Endothelial cell of umbilical vein (primary cell): ENCODE measurements around the gene FBN2. TPM values are rescaled to one million over a fixed set of nuclear protein-coding genes. Genes with fewer than 3 reads are reported as not detected.

Experiments used
- BruUV-seq: library from RNA; stranded (reverse); fragments of 400-500 nt; replicated peaks from 2 replicates; lab custom pipeline; 2021; lab: Mats Ljungman, UMichigan
- CTCF ChIA-PET: fragments of 300-600, 350-600 bp; sonication (Branson Sonifier 250); formaldehyde crosslinking; loops from one replicate; lab custom pipeline; 2021; ENCODE audit warnings: antibody characterized with exemption, inconsistent platforms; lab: Charles Lee
- POLR2A ChIA-PET: fragments of 300-600, 350-600 bp; sonication (Branson Sonifier 250); formaldehyde crosslinking; loops from one replicate; lab custom pipeline; 2021; ENCODE audit warnings: antibody characterized with exemption, inconsistent platforms; lab: Charles Lee
- DNase-seq: peaks from one replicate; pipeline ENCODE4 v3.0.0-alpha.2; 2011; ENCODE audit warnings: low read depth, low spot score
- FAIRE-seq: peaks from 2 replicates; lab custom pipeline; 2011; peaks lifted over from hg19 to GRCh38; lab: Jason Lieb, UNC
- H2AFZ ChIP-seq: 2 replicates; pipeline ENCODE4 v1.6.0; 2012; ENCODE audit warnings: low read depth, low read length, control low read depth, inconsistent platforms
- H3K27ac ChIP-seq: 2 replicates; pipeline ENCODE4 v1.5.1; 2011; ENCODE audit warnings: low read depth, mild to moderate bottlenecking, control low read depth, low read length, moderate library complexity; ENCODE audit not compliant: insufficient read depth
- H3K27me3 ChIP-seq, 2 experiments: 2 replicates each; pipeline versions ENCODE4 v1.6.0 to v1.6.1; 2011; ENCODE audit warnings: low read length in 2 of 2, mixed read lengths in 1 of 2; ENCODE audit not compliant: control insufficient read depth in 2 of 2, insufficient read depth in 2 of 2
- H3K36me3 ChIP-seq, 2 experiments: 2 replicates in 1 of 2; 3 replicates in 1 of 2; pipeline ENCODE4 v1.5.1; 2011; ENCODE audit warnings: low read length in 2 of 2, mild to moderate bottlenecking in 1 of 2, moderate library complexity in 1 of 2; ENCODE audit not compliant: control insufficient read depth in 2 of 2, insufficient read depth in 2 of 2; ENCODE audit errors: extremely low read depth in 1 of 2
- H3K4me1 ChIP-seq: 3 replicates; pipeline ENCODE4 v1.5.1; 2011; ENCODE audit warnings: mild to moderate bottlenecking, low read length; ENCODE audit not compliant: control insufficient read depth, insufficient read depth; ENCODE audit errors: extremely low read depth
- H3K4me2 ChIP-seq: 2 replicates; pipeline ENCODE4 v1.6.1; 2011; ENCODE audit warnings: low read length, control low read depth, mixed read lengths; ENCODE audit not compliant: insufficient read depth
- H3K4me3 ChIP-seq, 3 experiments: fragments of 200-600 bp in 1 of 3; sonication (generic), shearing (Covaris generic) in 1 of 3; replicated peaks in 1 of 3; 2 replicates each; pipeline ENCODE4 v1.5.1; 2011 to 2016; ENCODE audit warnings: control low read depth in 3 of 3, low read length in 3 of 3, mild to moderate bottlenecking in 2 of 3, inconsistent platforms in 1 of 3, low read depth in 1 of 3, moderate library complexity in 1 of 3; ENCODE audit not compliant: insufficient read depth in 1 of 3
- H3K79me2 ChIP-seq: 2 replicates; pipeline ENCODE4 v1.6.0; 2012; ENCODE audit warnings: low read length, inconsistent platforms; ENCODE audit not compliant: control insufficient read depth, insufficient read depth
- H3K9ac ChIP-seq: replicated peaks from 2 replicates; pipeline ENCODE3; 2011; ENCODE audit warnings: low read length, control low read depth; ENCODE audit not compliant: insufficient read depth; ENCODE audit errors: extremely low read depth
- H3K9me1 ChIP-seq: replicated peaks from 3 replicates; pipeline ENCODE4 v1.6.0; 2011; ENCODE audit warnings: mild to moderate bottlenecking, low read length; ENCODE audit not compliant: control insufficient read depth, insufficient read depth; ENCODE audit errors: extremely low read depth
- H3K9me3 ChIP-seq: replicated peaks from 2 replicates; pipeline ENCODE4 v1.5.1; 2012; ENCODE audit warnings: low read length, inconsistent platforms; ENCODE audit not compliant: control insufficient read depth, insufficient read depth
- H4K20me1 ChIP-seq: replicated peaks from 2 replicates; pipeline ENCODE3; 2011; ENCODE audit warnings: mild to moderate bottlenecking, low read length; ENCODE audit not compliant: control insufficient read depth, insufficient read depth; ENCODE audit errors: extremely low read depth
- CTCF ChIP-seq, 2 donors: IDR thresholded peaks; 1 replicate in 1 of 2; 2 replicates in 1 of 2; pipeline ENCODE4 v1.5.1; 2011; ENCODE audit warnings: low read length in 2 of 2, mild to moderate bottlenecking in 2 of 2, moderate library complexity in 2 of 2, control low read depth in 1 of 2, inconsistent platforms in 1 of 2, low read depth in 1 of 2; ENCODE audit not compliant: insufficient read depth in 1 of 2; ENCODE audit errors: extremely low read depth in 1 of 2
- EZH2 ChIP-seq: IDR thresholded peaks from 2 replicates; pipeline ENCODE4 v1.6.1; 2012; ENCODE audit warnings: borderline replicate concordance, low read depth, mild to moderate bottlenecking, moderate library complexity, low read length, inconsistent platforms; ENCODE audit not compliant: severe bottlenecking
- FOS ChIP-seq: IDR thresholded peaks from 2 replicates; pipeline ENCODE4 v1.6.1; 2011; ENCODE audit warnings: mild to moderate bottlenecking, low read length, moderate library complexity, borderline replicate concordance; ENCODE audit not compliant: insufficient read depth
- GATA2 ChIP-seq: IDR thresholded peaks from 2 replicates; pipeline ENCODE4 v1.7.0; 2011; ENCODE audit warnings: low read depth, mild to moderate bottlenecking, moderate library complexity, mixed read lengths, low read length; ENCODE audit not compliant: insufficient read length, insufficient read depth
- JUN ChIP-seq: IDR thresholded peaks from 2 replicates; pipeline ENCODE4 v1.6.1; 2011; ENCODE audit warnings: borderline replicate concordance, low read depth; ENCODE audit not compliant: insufficient read length, insufficient read depth
- MYC ChIP-seq: IDR thresholded peaks from one replicate; pipeline ENCODE4 v1.6.1; 2011; ENCODE audit warnings: mild to moderate bottlenecking, low read depth, low read length
- POLR2A ChIP-seq: IDR thresholded peaks from 2 replicates; pipeline ENCODE4 v1.6.1; 2012; ENCODE audit warnings: low read depth, mild to moderate bottlenecking, control low read depth, low read length
- POLR2AphosphoS5 ChIP-seq: IDR thresholded peaks from 2 replicates; pipeline ENCODE4 v1.6.1; 2012; ENCODE audit warnings: low read depth, mild to moderate bottlenecking, control low read depth, low read length, moderate library complexity; ENCODE audit not compliant: insufficient read depth
- dilution Hi-C: fragments of 300-500 bp; cut with MboI; formaldehyde crosslinking; loops from one replicate; pipeline ENCODE4 v1.15.0; 2019; ENCODE audit warnings: low sequenced_read_pairs; ENCODE audit not compliant: extremely low pct_ligation_motif_present
- intact Hi-C: fragments of 100-400 bp; cut with micrococcal nuclease; formaldehyde crosslinking; loops from one replicate; pipeline ENCODE4 v1.10.0; 2022
- polyA plus RNA-seq, 4 experiments: library from polyadenylated mRNA; depleted of rRNA in 3 of 4; stranded (reverse) in 3 of 4; unstranded in 1 of 4; fragments of >200 nt; gene quantifications; 2 replicates each; pipeline versions ENCODE4 v1.2.1 to v1.2.3, GENCODE V29; 2011 to 2012; ENCODE audit warnings: missing spikeins in 1 of 4
- total RNA-seq: library from RNA; stranded (reverse); gene quantifications from 2 replicates; pipeline ENCODE4 v1.2.3, GENCODE V29; 2021
- TF ChIP-seq, protein P1 (sequence below): IDR thresholded peaks from 2 replicates; pipeline ENCODE4 v1.6.1; 2011; ENCODE audit not compliant: insufficient read depth, insufficient read length

The FBN2 gene
- total and polyA plus RNA-seq, 2 donors (not counting 3 experiments of a cell fraction or from before 2014, with no cell fraction given), result 21.8 to 57.4 TPM

DNA sequence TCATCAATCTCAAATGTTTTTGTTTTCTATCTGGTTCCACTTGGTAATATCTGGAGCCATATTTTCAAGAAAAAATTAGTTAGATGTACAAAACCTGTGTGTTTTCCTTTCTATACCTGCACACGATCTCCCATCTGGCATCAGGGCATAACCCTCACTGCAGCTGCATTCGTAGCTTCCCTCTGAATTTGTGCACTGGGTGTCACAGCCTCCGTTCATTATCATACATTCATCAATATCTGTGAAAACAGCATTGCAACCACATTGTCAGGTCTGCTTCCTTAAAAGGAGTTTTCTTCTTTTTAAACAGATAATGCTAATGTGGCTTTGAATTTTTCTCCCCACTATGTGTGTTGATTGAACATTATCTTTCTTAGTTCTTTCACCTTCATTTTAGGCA lies 202.7 kb downstream of the FBN2 start:
- BruUV-seq, result no TSS peak
- Histone ChIP-seq H3K9ac (no peak overlapping the region), H3K9me3 (no peaks in the 10 kb centered on the region), H3K9me1 (no peaks in the 10 kb centered on the region), H3K79me2 (no peaks in the 10 kb centered on the region), H4K20me1 (no peaks in the 10 kb centered on the region), H3K4me1 (no peaks in the 10 kb centered on the region), H3K27ac (no peak overlapping the region), H3K27me3 (no peaks in the 10 kb centered on the region), H3K36me3 (peaks cover 0 to 6% of the 10 kb centered on the region in 2 experiments), H2AFZ (no peak overlapping the region), H3K4me3 (no peak overlapping the region), H3K4me2 (no peak overlapping the region)
- intact Hi-C loops, result no loop called here
- CTCF ChIA-PET, result no interaction called here
- POLR2A ChIA-PET, result no interaction called here
- dilution Hi-C loops, result no loop called here
- DNase-seq (no peak), FAIRE-seq (no peak)
- TF ChIP-seq GATA2, result no peak
- TF ChIP-seq CTCF (IDR thresholded peaks at IDR 0.05; ENCODE audit: extremely low read depth in 1 of 2, insufficient read depth in 1 of 2, low read depth in 1 of 2, low read length in 2 of 2), result no peak
- TF ChIP-seq EZH2, result no peak
- TF ChIP-seq FOS, result no peak
- TF ChIP-seq, protein P1, sequence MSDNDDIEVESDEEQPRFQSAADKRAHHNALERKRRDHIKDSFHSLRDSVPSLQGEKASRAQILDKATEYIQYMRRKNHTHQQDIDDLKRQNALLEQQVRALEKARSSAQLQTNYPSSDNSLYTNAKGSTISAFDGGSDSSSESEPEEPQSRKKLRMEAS, result no peak
- TF ChIP-seq POLR2AphosphoS5, result no peak
- TF ChIP-seq MYC, result no peak
- TF ChIP-seq POLR2A, result no peak
- TF ChIP-seq JUN, result no peak
